Astrocyte (in vitro differentiated cells and primary cell): ENCODE data around the gene ABTB2. TPM values are rescaled to one million over a fixed set of nuclear protein-coding genes. Genes with fewer than 3 reads are reported as not detected.

Source experiments
- DNase-seq: peaks from one replicate; pipeline ENCODE4 v3.0.0-alpha.2; 2010; ENCODE audit warnings: low read depth
- FAIRE-seq: peaks from 2 replicates; lab custom pipeline; 2011; peaks lifted over from hg19 to GRCh38; lab: Jason Lieb, UNC
- H2AFZ ChIP-seq: 2 replicates; pipeline ENCODE4 v1.6.0; 2012; ENCODE audit warnings: low read depth, low read length, inconsistent platforms
- H3K27ac ChIP-seq: 2 replicates; pipeline ENCODE4 v1.5.1; 2011; ENCODE audit warnings: low read depth, low read length, inconsistent platforms
- H3K27me3 ChIP-seq: 2 replicates; pipeline ENCODE4 v1.6.0; 2011; ENCODE audit warnings: low read length, inconsistent platforms; ENCODE audit not compliant: insufficient read depth
- H3K36me3 ChIP-seq: 2 replicates; pipeline ENCODE4 v1.5.1; 2011; ENCODE audit warnings: low read length, inconsistent platforms; ENCODE audit not compliant: insufficient read depth
- H3K4me1 ChIP-seq: 2 replicates; pipeline ENCODE4 v1.5.1; 2011; ENCODE audit warnings: low read length, inconsistent platforms; ENCODE audit not compliant: insufficient read depth
- H3K4me2 ChIP-seq: 2 replicates; pipeline ENCODE4 v1.6.0; 2012; ENCODE audit warnings: low read length, inconsistent platforms
- H3K4me3 ChIP-seq: 2 replicates; pipeline ENCODE4 v1.5.1; 2011; ENCODE audit warnings: low read depth, mild to moderate bottlenecking, low read length, inconsistent platforms; ENCODE audit not compliant: insufficient read depth
- H3K79me2 ChIP-seq: 2 replicates; pipeline ENCODE4 v1.6.0; 2012; ENCODE audit warnings: mild to moderate bottlenecking, low read length, inconsistent platforms; ENCODE audit not compliant: insufficient read depth
- H3K9ac ChIP-seq: 2 replicates; pipeline ENCODE4 v1.6.0; 2012; ENCODE audit warnings: mild to moderate bottlenecking, low read length, inconsistent platforms
- H3K9me3 ChIP-seq: 2 replicates; pipeline ENCODE4 v1.5.1; 2012; ENCODE audit warnings: low read depth, mild to moderate bottlenecking, low read length, inconsistent platforms; ENCODE audit not compliant: insufficient read depth
- H4K20me1 ChIP-seq: 2 replicates; pipeline ENCODE4 v1.6.0; 2012; ENCODE audit warnings: low read length, inconsistent platforms; ENCODE audit not compliant: insufficient read depth
- H3K27ac Mint-ChIP-seq: one replicate; pipeline ENCODE4 v1.8.0; 2021; ENCODE audit warnings: mild to moderate bottlenecking, mixed read lengths; ENCODE audit not compliant: unreplicated experiment
- H3K27me3 Mint-ChIP-seq: one replicate; pipeline ENCODE4 v1.8.0; 2021; ENCODE audit warnings: low read depth, mixed read lengths; ENCODE audit not compliant: unreplicated experiment
- H3K36me3 Mint-ChIP-seq: one replicate; pipeline ENCODE4 v1.8.0; 2021; ENCODE audit warnings: low read depth, mixed read lengths; ENCODE audit not compliant: unreplicated experiment
- H3K4me1 Mint-ChIP-seq: one replicate; pipeline ENCODE4 v1.8.0; 2021; ENCODE audit warnings: low read depth, mixed read lengths; ENCODE audit not compliant: unreplicated experiment
- H3K4me3 Mint-ChIP-seq: one replicate; pipeline ENCODE4 v1.8.0; 2021; ENCODE audit warnings: mild to moderate bottlenecking, moderate library complexity, mixed read lengths; ENCODE audit not compliant: unreplicated experiment
- H3K9me3 Mint-ChIP-seq: one replicate; pipeline ENCODE4 v1.8.0; 2021; ENCODE audit warnings: mild to moderate bottlenecking, mixed read lengths; ENCODE audit not compliant: unreplicated experiment
- EZH2 ChIP-seq: IDR thresholded peaks from 2 replicates; pipeline ENCODE4 v1.6.1; 2012; ENCODE audit warnings: mild to moderate bottlenecking, low read length, inconsistent platforms; ENCODE audit not compliant: insufficient read depth
- total RNA-seq: library from RNA; stranded (reverse); gene quantifications from 2 replicates; pipeline ENCODE4 v1.2.1, GENCODE V29; 2021
- TF ChIP-seq, protein P1 (sequence below): IDR thresholded peaks from 2 replicates; pipeline ENCODE4 v1.5.1; 2011; ENCODE audit warnings: low read depth, mild to moderate bottlenecking, inconsistent platforms, low read length, moderate library complexity; ENCODE audit not compliant: insufficient read depth

The ABTB2 gene
- total RNA-seq, 1 donor from 2014 or later: 14.1 TPM

DNA sequence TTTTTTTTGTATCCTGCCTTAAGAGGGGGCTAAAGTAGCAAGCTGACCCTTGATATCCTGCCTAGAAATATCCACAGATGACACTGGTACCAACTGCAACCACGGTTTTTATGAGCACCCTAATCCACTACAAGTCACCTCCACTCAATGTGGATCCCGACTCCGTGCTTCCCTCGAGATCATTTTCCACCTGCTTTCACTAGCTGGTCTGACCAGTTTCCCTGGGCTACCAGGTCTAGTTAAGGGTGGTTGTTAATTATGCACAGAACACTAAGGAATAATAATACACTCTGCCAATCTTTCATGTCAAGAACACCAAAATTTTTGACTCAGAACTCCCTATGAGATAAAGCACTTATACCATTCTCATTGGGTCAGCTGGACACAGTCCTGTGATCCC lies 82.3 kb downstream of the ABTB2 start:
- Histone ChIP-seq H3K9me3 (no peaks in the 10 kb centered on the region), H3K4me2 (peak overlapping the region; percentile 71), H3K9ac (peak overlapping the region; percentile 34), H3K4me3 (no peak overlapping the region), H4K20me1 (peaks cover 7% of the 10 kb centered on the region), H3K27me3 (no peaks in the 10 kb centered on the region), H3K4me1 (peaks cover 16% of the 10 kb centered on the region), H2AFZ (peak overlapping the region; percentile 63), H3K27ac (peak overlapping the region; percentile 71), H3K36me3 (no peaks in the 10 kb centered on the region), H3K79me2 (no peaks in the 10 kb centered on the region)
- no peaks in the 10 kb centered on the region for H3K9me3 Mint-ChIP-seq
- FAIRE-seq (no peak), DNase-seq (no peak)
- H3K27ac Mint-ChIP-seq: no peak overlapping the region
- TF ChIP-seq, protein P1, sequence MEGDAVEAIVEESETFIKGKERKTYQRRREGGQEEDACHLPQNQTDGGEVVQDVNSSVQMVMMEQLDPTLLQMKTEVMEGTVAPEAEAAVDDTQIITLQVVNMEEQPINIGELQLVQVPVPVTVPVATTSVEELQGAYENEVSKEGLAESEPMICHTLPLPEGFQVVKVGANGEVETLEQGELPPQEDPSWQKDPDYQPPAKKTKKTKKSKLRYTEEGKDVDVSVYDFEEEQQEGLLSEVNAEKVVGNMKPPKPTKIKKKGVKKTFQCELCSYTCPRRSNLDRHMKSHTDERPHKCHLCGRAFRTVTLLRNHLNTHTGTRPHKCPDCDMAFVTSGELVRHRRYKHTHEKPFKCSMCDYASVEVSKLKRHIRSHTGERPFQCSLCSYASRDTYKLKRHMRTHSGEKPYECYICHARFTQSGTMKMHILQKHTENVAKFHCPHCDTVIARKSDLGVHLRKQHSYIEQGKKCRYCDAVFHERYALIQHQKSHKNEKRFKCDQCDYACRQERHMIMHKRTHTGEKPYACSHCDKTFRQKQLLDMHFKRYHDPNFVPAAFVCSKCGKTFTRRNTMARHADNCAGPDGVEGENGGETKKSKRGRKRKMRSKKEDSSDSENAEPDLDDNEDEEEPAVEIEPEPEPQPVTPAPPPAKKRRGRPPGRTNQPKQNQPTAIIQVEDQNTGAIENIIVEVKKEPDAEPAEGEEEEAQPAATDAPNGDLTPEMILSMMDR: no peak
- no peak for TF ChIP-seq EZH2
- no peak overlapping the region for H3K4me3 Mint-ChIP-seq
- peaks cover 2% of the 10 kb centered on the region for H3K36me3 Mint-ChIP-seq
- H3K4me1 Mint-ChIP-seq: peaks cover 9% of the 10 kb centered on the region
- no peaks in the 10 kb centered on the region for H3K27me3 Mint-ChIP-seq

GRCh38 chr11:34274712-34275398 lies 83.0 kb downstream of the ABTB2 start:
- peak overlapping the region; percentile 71 for H3K27ac ChIP-seq

More at GRCh38 chr11:34274712-34275398, 83.0 kb downstream of the ABTB2 start:
- Histone ChIP-seq H3K9me3 (no peaks in the 10 kb centered on the region), H3K4me1 (peaks cover 16% of the 10 kb centered on the region), H3K79me2 (no peaks in the 10 kb centered on the region), H3K4me2 (peak overlapping the region; percentile 71), H3K36me3 (no peaks in the 10 kb centered on the region), H3K9ac (peak overlapping the region; percentile 34), H3K4me3 (no peak overlapping the region), H3K27me3 (no peaks in the 10 kb centered on the region), H4K20me1 (peaks cover 1% of the 10 kb centered on the region), H2AFZ (peak overlapping the region; percentile 63)
- peaks cover 9% of the 10 kb centered on the region for H3K4me1 Mint-ChIP-seq
- no peak overlapping the region for H3K27ac Mint-ChIP-seq
- no peaks in the 10 kb centered on the region for H3K27me3 Mint-ChIP-seq
- H3K9me3 Mint-ChIP-seq: no peaks in the 10 kb centered on the region
- FAIRE-seq (peak; percentile 37), DNase-seq (peak; percentile 97)
- peaks cover 2% of the 10 kb centered on the region for H3K36me3 Mint-ChIP-seq
- no peak overlapping the region for H3K4me3 Mint-ChIP-seq
- TF ChIP-seq EZH2: no peak
- TF ChIP-seq, protein P1: no peak
